SH-SY5Y (cell line): Measurements from ENCODE around the gene PTPRG.

Experiments
- GATA2 ChIP-seq: IDR thresholded peaks from 2 replicates; pipeline ENCODE4 v1.6.1; 2011; ENCODE audit warnings: mild to moderate bottlenecking, low read depth, low read length
- GATA3 ChIP-seq: IDR thresholded peaks from 2 replicates; pipeline ENCODE4 v1.6.1; 2011; ENCODE audit warnings: low read depth, mild to moderate bottlenecking, low read length, moderate library complexity

DNA sequence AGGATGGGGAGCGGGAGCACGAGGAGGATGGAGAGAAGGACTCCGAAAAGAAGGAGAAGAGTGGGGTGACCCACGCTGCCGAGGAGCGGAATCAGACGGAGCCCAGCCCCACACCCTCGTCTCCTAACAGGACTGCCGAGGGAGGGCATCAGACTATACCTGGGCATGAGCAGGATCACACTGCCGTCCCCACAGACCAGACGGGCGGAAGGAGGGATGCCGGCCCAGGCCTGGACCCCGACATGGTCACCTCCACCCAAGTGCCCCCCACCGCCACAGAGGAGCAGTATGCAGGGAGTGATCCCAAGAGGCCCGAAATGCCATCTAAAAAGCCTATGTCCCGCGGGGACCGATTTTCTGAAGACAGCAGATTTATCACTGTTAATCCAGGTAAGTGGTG is 642.2 kb downstream of the PTPRG start:
- TF ChIP-seq GATA2 = no peak
- TF ChIP-seq GATA3 = no peak
